K562 (cell line): ENCODE data around the gene SLC7A11.

Source experiments
- ADNP ChIP-seq: fragments of 200-800 bp; sonication (Bioruptor generic); IDR thresholded peaks from 2 replicates; pipeline ENCODE4 v1.6.1; 2016; ENCODE audit warnings: missing genetic modification characterization, missing compliant biosample characterization
- ARID4B ChIP-seq: sonication (generic); formaldehyde crosslinking; IDR thresholded peaks from 2 replicates; pipeline ENCODE4 v1.8.0; 2022; ENCODE audit warnings: mild to moderate bottlenecking, missing genetic modification reagents
- CTCF ChIP-seq, 3 experiments: IDR thresholded peaks in 2 of 3; conservative IDR thresholded peaks in 1 of 3; 2 replicates each; pipeline ENCODE4 v1.5.1; 2011 to 2012; ENCODE audit warnings: low read length in 3 of 3, mild to moderate bottlenecking in 3 of 3, control low read depth in 2 of 3, improper control_type of control experiment in 1 of 3, inconsistent platforms in 1 of 3, low read depth in 1 of 3, mixed read lengths in 1 of 3, moderate library complexity in 1 of 3; ENCODE audit not compliant: insufficient read depth in 2 of 3
- EHMT2 ChIP-seq: fragments of 450-650 bp; IDR thresholded peaks from 2 replicates; pipeline ENCODE4 v1.6.1; 2018; ENCODE audit warnings: antibody characterized with exemption
- POLR2A ChIP-seq: fragments of 450-650 bp; conservative IDR thresholded peaks from 2 replicates; pipeline ENCODE4 v1.6.1; 2016
- SMC3 ChIP-seq: conservative IDR thresholded peaks from 2 replicates; pipeline ENCODE4 v1.6.1; 2011; ENCODE audit warnings: low read depth, low read length, improper control_type of control experiment; ENCODE audit not compliant: insufficient read depth
- YY1 ChIP-seq, 3 experiments: IDR thresholded peaks; 2 replicates each; pipeline ENCODE4 v1.6.1; 2011; ENCODE audit warnings: low read length in 2 of 3, mild to moderate bottlenecking in 2 of 3, moderate library complexity in 2 of 3, borderline replicate concordance in 1 of 3, control low read depth in 1 of 3, low read depth in 1 of 3; ENCODE audit not compliant: insufficient read depth in 3 of 3, insufficient replicate concordance in 2 of 3, control insufficient read depth in 1 of 3, insufficient read length in 1 of 3; ENCODE audit errors: extremely low read depth in 1 of 3

GRCh38 chr4:138247643-138248042 is 5.5 kb upstream of the SLC7A11 start:
- TF ChIP-seq SMC3, result no peak
- TF ChIP-seq ARID4B, result no peak
- no peak for TF ChIP-seq ADNP (tag)
- no peak for TF ChIP-seq EHMT2
- TF ChIP-seq YY1 (IDR thresholded peaks at IDR 0.05; ENCODE audit: borderline replicate concordance in 1 of 3, control insufficient read depth in 1 of 3, extremely low read depth in 1 of 3, insufficient read depth in 3 of 3, insufficient read length in 1 of 3, insufficient replicate concordance in 2 of 3, low read depth in 1 of 3, low read length in 2 of 3), result no peak
- no peak for TF ChIP-seq POLR2A
- TF ChIP-seq CTCF (IDR thresholded peaks at IDR 0.05 in 2 of 3, conservative IDR thresholded peaks at IDR 0.05 in 1 of 3; ENCODE audit: insufficient read depth in 2 of 3, low read depth in 1 of 3, low read length in 3 of 3), result no peak
